Epithelial cell of proximal tubule (primary cell): ENCODE measurements around the gene RTN1. TPM values are rescaled to one million over a fixed set of nuclear protein-coding genes. Genes with fewer than 3 reads are reported as not detected.
"Not testable (repeated sequence)": the region's sequence is repeated elsewhere in the genome, so short reads cannot be mapped to it uniquely, and the experiment has no call there.

Experiments
- DNase-seq: peaks from one replicate; pipeline ENCODE4 v3.0.0-alpha.2; 2011; ENCODE audit warnings: low read depth
- H3K4me3 ChIP-seq: 2 replicates; pipeline ENCODE4 v1.5.1; 2011; ENCODE audit warnings: low read depth, mild to moderate bottlenecking, low read length
- CTCF ChIP-seq: conservative IDR thresholded peaks from 2 replicates; pipeline ENCODE4 v1.5.1; 2012; ENCODE audit warnings: low read depth, mild to moderate bottlenecking, low read length
- total RNA-seq: library from RNA; depleted of rRNA; stranded (reverse); fragments of >200 nt; gene quantifications from 2 replicates; pipeline ENCODE4 v1.2.3, GENCODE V29; 2015

RTN1 gene
- total RNA-seq, 1 donor from 2014 or later, result 0.35 TPM

GRCh38 chr14:59678352-59678751 lies 192.2 kb downstream of the RTN1 start:
- TF ChIP-seq CTCF, result no peak
- no peak for DNase-seq
- no peak overlapping the region for H3K4me3 ChIP-seq

GRCh38 chr14:59677771-59678231 lies 192.8 kb downstream of the RTN1 start:
- DNase-seq, result no peak
- H3K4me3 ChIP-seq, result no peak overlapping the region
- no peak for TF ChIP-seq CTCF

GRCh38 chr14:59675394-59675793 lies 195.2 kb downstream of the RTN1 start:
- H3K4me3 ChIP-seq, result no peak overlapping the region
- no peak for DNase-seq
- TF ChIP-seq CTCF, result no peak

GRCh38 chr14:59664741-59665140 lies 205.8 kb downstream of the RTN1 start:
- H3K4me3 ChIP-seq, result no peak overlapping the region
- no peak for DNase-seq
- TF ChIP-seq CTCF, result no peak

- H3K4me3 ChIP-seq, result no peak overlapping the region
- no peak for TF ChIP-seq CTCF
- DNase-seq, result no peak
Measured at GRCh38 chr14:59657769-59658168, 212.8 kb downstream of the RTN1 start.

GRCh38 chr14:59656473-59656872 lies 214.1 kb downstream of the RTN1 start:
- no peak for TF ChIP-seq CTCF
- no peak for DNase-seq
- no peak overlapping the region for H3K4me3 ChIP-seq

- H3K4me3 ChIP-seq, DNase-seq: not testable (repeated sequence)
Measured at GRCh38 chr14:59654131-59654530, 216.4 kb downstream of the RTN1 start.

GRCh38 chr14:59646832-59647231 lies 223.7 kb downstream of the RTN1 start:
- DNase-seq, H3K4me3 ChIP-seq: not testable (repeated sequence)
